Measurements from ENCODE around the gene DBF4B. TPM values are rescaled to one million over a fixed set of nuclear protein-coding genes. Genes with fewer than 3 reads are reported as not detected.

The DBF4B gene
- total RNA-seq, 2 experiments from 2014 or later: 43.8 to 53.2 TPM

DNA sequence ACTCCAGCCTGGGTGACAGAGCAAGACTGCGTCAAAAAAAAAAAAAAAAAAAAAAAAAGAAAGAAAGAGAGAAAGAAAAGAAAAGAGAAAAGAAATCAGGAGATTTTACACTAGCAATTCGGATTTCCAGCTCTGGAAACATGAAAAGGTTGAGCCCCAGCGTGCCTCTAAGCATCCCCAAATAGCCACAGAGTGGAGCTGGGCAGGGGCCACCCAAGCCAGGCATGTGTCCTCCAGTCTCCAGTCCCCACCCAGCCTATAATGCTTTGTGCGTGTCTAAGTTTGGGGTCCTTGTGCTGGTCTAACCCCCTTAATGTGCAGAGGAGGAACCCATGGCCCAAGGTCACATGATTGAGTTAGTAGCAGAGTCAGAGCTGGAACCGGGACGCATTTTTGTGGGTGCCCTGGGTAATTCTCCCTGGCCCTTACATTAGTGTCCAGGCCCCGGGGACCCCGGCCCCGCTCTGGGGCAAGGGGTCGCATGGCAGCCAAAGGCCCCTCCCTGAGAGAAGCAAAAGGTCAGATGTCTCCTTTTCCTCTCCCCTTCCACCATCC lies 70.3 kb downstream of the DBF4B start:
- Mint-ChIP-seq H3K27me3 (peaks cover 16% of the 10 kb centered on the region), H3K9me3 (ENCODE audit: low read depth) (no peaks in the 10 kb centered on the region), H3K4me3 (peak overlapping the region; percentile 64), H3K4me1 (peaks cover 14% of the 10 kb centered on the region), H3K36me3 (no peaks in the 10 kb centered on the region), H3K27ac (no peak overlapping the region)
- no peak for DNase-seq
- no peak for ATAC-seq
- CTCF ChIA-PET: interaction anchor here (0.7 to 11.3 kb wide), 31 partner anchors 9 to 572 kb away, joined by 3 to 186 read pairs (median 5); partner anchors contain the start of genes ACBD4, EFTUD2, FZD2 and HIGD1B

DNA sequence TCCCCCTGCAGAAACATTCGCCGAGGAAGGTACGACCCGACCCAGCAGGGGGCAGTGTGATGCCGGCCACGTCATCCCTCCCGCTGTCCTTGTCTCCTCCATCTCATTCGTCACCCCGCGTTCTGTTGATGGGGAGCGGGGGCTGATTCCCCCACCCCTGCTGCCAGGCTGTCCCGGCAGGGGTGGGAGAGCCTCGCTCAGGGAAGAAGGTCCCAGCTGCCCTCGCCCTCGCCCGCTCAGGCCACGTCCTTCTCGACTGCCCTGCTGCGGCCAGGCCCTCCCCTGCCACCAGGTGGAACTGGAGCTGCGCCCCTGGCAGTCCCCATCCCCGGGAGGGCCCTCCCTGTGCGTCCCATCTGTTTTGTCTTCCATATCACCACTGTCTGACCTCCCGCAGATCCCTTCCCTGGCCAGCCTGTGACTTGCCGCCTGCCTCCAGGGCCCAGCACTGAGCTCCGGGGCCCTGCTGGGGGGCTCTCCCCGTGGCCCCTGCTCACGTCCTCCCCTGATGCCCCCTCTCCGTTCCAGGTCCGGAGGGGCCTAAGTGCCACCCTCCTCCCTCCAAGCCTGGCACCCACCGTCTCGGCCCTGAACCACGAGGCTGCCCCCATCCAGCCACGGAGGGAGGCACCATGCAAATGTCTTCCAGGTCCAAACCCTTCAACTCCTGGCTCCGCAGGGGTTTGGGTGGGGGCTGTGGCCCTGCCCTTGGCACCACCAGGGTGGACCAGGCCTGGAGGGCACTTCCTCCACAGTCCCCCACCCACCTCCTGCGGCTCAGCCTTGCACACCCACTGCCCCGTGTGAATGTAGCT lies 71.0 kb downstream of the DBF4B start:
- Mint-ChIP-seq H3K9me3 (ENCODE audit: low read depth) (no peaks in the 10 kb centered on the region), H3K36me3 (no peaks in the 10 kb centered on the region), H3K4me3 (peak overlapping the region; percentile 64), H3K4me1 (peaks cover 14% of the 10 kb centered on the region), H3K27ac (no peak overlapping the region), H3K27me3 (peaks cover 16% of the 10 kb centered on the region)
- CTCF ChIA-PET: interaction anchor here (0.6 to 11.3 kb wide), 32 partner anchors 9 to 1283 kb away, joined by 3 to 186 read pairs (median 5); partner anchors contain the start of genes ACBD4, CCDC43, EFTUD2 and FZD2
- DNase-seq (peak; percentile 88), ATAC-seq (peak; percentile 26)

DNA sequence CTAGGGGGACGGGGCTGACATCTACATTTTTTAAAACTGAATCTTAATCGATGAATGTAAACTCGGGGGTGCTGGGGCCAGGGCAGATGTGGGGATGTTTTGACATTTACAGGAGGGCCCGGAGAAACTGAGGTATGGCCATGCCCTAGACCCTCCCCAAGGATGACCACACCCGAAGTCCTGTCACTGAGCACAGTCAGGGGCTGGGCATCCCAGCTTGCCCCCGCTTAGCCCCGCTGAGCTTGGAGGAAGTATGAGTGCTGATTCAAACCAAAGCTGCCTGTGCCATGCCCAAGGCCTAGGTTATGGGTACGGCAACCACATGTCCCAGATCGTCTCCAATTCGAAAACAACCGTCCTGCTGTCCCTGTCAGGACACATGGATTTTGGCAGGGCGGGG lies 71.7 kb downstream of the DBF4B start:
- Mint-ChIP-seq H3K4me1 (peaks cover 9% of the 10 kb centered on the region), H3K4me3 (no peak overlapping the region), H3K9me3 (ENCODE audit: low read depth) (no peaks in the 10 kb centered on the region), H3K27me3 (peaks cover 16% of the 10 kb centered on the region), H3K36me3 (no peaks in the 10 kb centered on the region), H3K27ac (no peak overlapping the region)
- CTCF ChIA-PET: interaction anchor here (0.6 to 11.3 kb wide), 19 partner anchors 8 to 1282 kb away, joined by 3 to 186 read pairs (median 10); partner anchors contain the start of genes ACBD4, CCDC43, EFTUD2 and HIGD1B
- ATAC-seq (no peak), DNase-seq (no peak)

DNA sequence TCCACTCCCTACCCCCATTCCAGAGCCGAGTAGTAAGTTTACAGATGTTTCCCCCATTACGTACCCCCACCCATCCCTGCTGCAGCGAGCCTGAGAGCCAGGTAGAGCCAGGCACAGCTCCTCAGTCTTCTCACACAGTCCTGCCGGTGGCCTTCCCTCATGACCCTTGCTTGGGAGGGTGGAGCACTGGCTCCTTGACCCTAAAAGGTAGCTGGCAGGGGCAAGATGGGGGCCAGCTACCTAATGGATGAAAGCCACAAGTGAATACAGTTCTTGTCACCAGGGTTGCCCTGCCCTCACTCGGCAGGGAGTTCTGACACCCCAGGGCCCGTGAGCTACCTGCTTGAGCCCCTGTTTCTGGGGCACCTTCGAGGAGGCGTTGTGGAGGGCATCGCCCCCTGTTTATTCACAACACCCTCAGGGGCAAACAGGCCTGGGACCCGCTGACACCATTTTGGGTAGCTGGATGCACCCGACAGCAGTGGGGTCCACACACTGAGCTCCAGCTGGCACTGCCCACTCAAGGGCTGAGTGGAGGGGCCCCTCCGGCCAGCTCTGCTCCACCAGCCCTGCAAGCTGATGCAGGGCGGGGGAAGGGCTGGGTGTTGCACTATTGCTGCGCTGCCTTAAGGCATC lies 72.5 kb downstream of the DBF4B start:
- CTCF ChIA-PET: interaction anchor here (0.6 to 11.3 kb wide), 9 partner anchors 17 to 354 kb away, joined by 3 to 186 read pairs (median 13); partner anchors contain the start of genes ACBD4, EFTUD2 and HIGD1B
- Mint-ChIP-seq H3K4me1 (peaks cover 8% of the 10 kb centered on the region), H3K27me3 (peaks cover 16% of the 10 kb centered on the region), H3K9me3 (ENCODE audit: low read depth) (no peaks in the 10 kb centered on the region), H3K36me3 (no peaks in the 10 kb centered on the region), H3K27ac (no peak overlapping the region), H3K4me3 (no peak overlapping the region)
- ATAC-seq: no peak
- DNase-seq: no peak

DNA sequence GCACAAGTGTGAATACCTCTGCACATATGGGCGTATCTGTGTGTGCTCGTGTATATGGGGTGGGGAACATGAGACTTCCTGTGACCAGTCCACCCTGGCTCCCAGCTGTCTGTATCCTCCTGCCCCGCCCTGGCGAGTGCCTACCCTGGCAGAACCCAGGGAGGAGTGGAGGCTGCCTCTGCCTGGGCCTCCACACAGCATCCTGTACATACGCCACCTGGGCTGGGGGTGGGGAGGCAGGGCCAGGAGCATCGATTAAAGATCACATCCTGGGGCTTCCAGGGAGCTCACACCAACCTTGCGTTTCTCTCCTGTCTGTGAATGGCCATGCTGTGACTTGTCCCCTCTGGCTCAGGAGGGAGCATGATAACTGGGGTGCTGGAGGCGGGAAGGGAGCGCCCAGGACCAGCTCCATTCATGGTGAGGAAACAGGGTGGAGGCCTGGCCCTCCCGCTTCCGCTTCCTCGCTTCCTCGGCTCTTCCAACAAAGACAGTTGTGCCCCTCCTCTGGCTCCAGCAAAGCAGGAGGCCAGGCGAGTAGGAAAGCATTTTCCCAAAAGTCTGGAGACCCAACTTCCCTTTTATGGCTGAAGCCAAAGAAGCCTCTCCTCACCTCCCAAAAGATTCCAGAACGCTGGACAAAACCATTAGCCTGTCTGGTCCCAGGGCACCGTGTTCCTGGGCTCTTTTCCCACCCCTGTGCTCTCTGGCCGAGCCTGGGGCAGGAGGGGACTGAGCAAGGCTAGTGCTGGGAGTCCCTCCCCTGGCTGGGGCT lies 73.3 kb downstream of the DBF4B start:
- no peak for DNase-seq
- Mint-ChIP-seq H3K4me3 (no peak overlapping the region), H3K27me3 (peaks cover 18% of the 10 kb centered on the region), H3K36me3 (no peaks in the 10 kb centered on the region), H3K4me1 (peaks cover 6% of the 10 kb centered on the region), H3K27ac (no peak overlapping the region), H3K9me3 (ENCODE audit: low read depth) (no peaks in the 10 kb centered on the region)
- no peak for ATAC-seq
- CTCF ChIA-PET: interaction anchor here (7.4 to 11.3 kb wide), 2 partner anchors 82 to 239 kb away, joined by 53 to 186 read pairs; no protein-coding TSS in a partner anchor

DNA sequence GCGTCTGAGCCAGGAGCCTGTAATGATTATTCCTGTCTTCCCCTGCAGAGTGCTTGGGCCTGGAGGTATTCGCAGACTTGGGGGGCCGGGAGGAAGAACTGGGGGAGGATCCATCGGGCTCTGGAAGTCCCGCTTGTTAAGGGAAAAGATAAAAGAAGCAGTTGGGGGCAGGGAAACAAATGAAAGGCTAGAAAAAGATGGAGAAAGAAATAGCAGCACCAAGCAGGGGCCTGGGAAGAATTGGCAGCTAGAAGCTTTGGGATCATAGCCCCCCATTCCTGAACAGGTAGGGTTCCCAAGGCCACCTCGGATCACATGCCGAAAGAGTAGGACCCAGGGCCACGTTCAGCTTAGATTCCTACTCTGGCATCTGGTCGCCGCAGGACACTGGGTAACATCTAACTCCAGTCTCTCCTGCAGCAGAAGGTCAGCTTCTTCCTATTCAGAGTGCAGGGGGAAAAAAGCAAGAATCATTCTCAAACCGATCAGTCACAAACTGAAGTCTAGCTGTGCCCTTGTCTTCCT lies 73.9 kb downstream of the DBF4B start:
- no peak overlapping the region for H3K27ac Mint-ChIP-seq
- no peaks in the 10 kb centered on the region for H3K9me3 Mint-ChIP-seq (ENCODE audit: low read depth)
- ATAC-seq (no peak), DNase-seq (no peak)
- H3K27me3 Mint-ChIP-seq: peaks cover 13% of the 10 kb centered on the region
- no peak overlapping the region for H3K4me3 Mint-ChIP-seq
- H3K4me1 Mint-ChIP-seq: peaks cover 6% of the 10 kb centered on the region
- no peaks in the 10 kb centered on the region for H3K36me3 Mint-ChIP-seq
- CTCF ChIA-PET: no interaction called here

DNA sequence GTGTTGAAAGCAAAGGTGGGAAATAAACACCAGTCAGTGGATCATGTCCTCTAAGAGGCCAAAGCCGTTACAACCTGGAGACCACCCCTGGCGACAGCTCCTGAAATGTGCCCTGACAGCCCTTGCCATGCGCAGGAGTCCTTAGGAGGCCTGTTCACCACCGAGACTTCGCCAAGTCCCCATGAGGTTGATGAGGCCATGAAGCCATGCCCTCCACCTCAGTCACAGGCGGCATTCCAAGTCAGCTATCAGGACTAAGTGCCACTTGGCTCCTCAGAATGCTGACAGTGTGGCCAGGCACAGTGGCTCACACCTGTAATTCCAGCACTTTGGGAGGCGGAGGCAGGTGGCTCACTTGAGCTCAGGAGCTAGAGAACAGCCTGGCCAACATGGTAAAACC lies 77.5 kb downstream of the DBF4B start:
- H3K27me3 Mint-ChIP-seq: peaks cover 9% of the 10 kb centered on the region
- H3K4me1 Mint-ChIP-seq: no peaks in the 10 kb centered on the region
- H3K27ac Mint-ChIP-seq: no peak overlapping the region
- DNase-seq: no peak
- CTCF ChIA-PET: interaction anchor here (0.8 to 1.1 kb wide), 2 partner anchors 10 to 40 kb away, joined by 3 read pairs; no protein-coding TSS in a partner anchor
- H3K4me3 Mint-ChIP-seq: no peak overlapping the region
- ATAC-seq: no peak
- H3K9me3 Mint-ChIP-seq (ENCODE audit: low read depth): no peaks in the 10 kb centered on the region
- H3K36me3 Mint-ChIP-seq: no peaks in the 10 kb centered on the region

DNA sequence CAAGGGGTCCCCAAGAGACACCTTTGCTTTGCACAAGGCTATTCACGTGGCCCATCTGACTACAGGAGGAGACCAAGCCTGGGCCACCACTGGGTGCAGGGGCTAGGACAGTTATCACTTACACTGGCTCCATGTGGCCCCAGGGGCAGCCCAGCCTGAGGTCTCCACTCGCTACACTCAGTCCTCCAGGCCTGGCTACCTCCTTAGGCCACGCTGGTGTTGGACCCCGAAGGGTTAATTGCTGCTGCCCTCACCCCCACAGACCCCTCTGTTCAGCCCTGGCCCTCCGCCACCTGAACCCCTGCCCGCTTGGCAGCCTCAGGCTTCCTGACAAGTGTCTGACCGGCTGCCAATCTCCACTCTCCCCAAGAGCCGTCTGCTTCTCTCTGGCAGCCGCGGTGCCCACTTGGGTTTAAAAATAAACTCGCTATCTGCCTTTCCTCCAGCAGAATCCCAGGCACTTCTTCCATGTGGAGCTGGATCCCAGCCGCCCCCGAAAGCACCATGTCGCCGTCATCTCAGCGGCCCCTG lies 78.2 kb downstream of the DBF4B start:
- Mint-ChIP-seq H3K36me3 (no peaks in the 10 kb centered on the region), H3K27ac (no peak overlapping the region), H3K4me1 (no peaks in the 10 kb centered on the region), H3K9me3 (ENCODE audit: low read depth) (no peaks in the 10 kb centered on the region), H3K4me3 (no peak overlapping the region), H3K27me3 (peaks cover 9% of the 10 kb centered on the region)
- CTCF ChIA-PET: interaction anchor here (1.1 to 2.4 kb wide), 2 partner anchors 8 to 11 kb away, joined by 3 to 10 read pairs; no protein-coding TSS in a partner anchor
- ATAC-seq (no peak), DNase-seq (no peak)

DNA sequence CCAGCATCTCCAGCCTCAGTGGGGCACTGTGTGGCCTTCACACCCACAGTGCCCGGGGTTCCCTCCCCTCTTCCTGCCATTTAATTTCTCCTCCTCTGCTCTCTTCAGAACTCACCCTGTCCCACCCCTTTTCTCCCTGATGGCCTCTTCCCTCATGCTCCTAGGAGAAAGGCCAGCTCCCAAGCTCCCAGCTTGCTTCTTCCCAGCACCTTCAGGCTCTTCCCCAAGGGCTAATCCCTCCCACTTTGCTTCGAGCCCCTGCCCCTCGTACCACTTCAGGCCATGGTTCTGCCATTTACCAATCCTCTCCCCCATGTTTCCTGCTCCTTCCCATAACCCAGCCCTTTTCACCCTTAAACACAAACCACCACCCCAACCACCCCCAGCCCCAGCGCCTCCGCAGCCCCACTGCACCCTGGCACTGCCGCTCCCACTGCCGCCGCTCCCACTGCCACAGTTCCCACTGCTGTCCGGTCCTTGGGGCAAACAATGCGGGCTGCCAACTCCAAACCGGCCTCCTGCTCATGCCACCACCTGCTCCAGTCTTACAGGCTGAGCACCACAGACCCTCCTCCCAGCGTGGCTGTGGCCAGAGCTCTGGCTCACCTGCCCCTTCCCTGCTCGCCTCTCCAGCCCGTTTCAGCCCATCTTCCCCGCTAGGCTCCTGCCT lies 78.9 kb downstream of the DBF4B start:
- no peak for ATAC-seq
- Mint-ChIP-seq H3K27me3 (peaks cover 9% of the 10 kb centered on the region), H3K36me3 (no peaks in the 10 kb centered on the region), H3K27ac (no peak overlapping the region), H3K4me3 (no peak overlapping the region), H3K9me3 (ENCODE audit: low read depth) (no peaks in the 10 kb centered on the region), H3K4me1 (no peaks in the 10 kb centered on the region)
- CTCF ChIA-PET: interaction anchor here (2.4 kb wide), 1 partner anchor 8 kb away, joined by 10 read pairs; no protein-coding TSS in a partner anchor
- DNase-seq: no peak

DNA sequence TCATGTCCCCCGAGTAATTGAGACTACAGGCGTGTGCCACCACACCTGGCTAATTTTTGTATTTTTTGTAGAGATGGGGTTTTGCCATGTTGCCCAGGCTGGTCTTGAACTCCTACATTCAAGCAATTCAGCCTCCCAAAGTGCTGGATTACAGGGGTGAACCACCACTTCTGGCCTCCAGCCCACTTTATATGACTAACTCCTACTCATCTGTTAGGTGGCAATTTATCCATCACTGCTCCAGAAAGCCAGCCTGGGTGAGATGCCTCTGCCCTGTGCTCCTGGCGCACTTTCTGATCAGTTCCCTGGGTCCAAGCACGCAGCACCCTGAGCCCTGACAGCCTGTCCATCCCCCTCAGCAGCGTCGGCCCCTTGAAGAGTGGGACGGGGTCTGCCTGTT lies 79.7 kb downstream of the DBF4B start:
- Mint-ChIP-seq H3K27ac (no peak overlapping the region), H3K27me3 (peaks cover 6% of the 10 kb centered on the region), H3K36me3 (no peaks in the 10 kb centered on the region), H3K9me3 (ENCODE audit: low read depth) (no peaks in the 10 kb centered on the region), H3K4me1 (no peaks in the 10 kb centered on the region), H3K4me3 (no peak overlapping the region)
- DNase-seq (no peak), ATAC-seq (no peak)
- CTCF ChIA-PET: interaction anchor here (2.4 kb wide), 1 partner anchor 9 kb away, joined by 10 read pairs; no protein-coding TSS in a partner anchor

DNA sequence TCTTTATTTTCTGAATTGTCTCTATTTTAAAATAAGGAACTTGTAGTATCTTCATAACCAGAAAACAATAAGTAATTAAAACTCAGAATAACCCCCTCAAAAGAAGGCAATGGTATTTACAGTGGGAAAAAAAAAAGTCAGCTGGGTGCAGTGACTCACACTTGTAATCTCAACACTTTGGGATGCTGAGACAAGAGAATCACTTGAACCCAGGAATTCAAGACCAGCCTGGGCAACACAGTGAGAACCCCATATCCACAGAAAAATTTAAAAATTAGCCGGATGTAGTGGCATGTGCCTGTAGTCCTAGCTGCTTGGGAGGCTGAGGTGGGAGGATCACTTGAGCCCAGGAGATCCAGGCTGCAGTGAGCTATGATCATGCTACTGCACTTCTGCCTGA lies 83.8 kb downstream of the DBF4B start:
- H3K4me1 Mint-ChIP-seq: no peaks in the 10 kb centered on the region
- H3K27ac Mint-ChIP-seq: no peak overlapping the region
- peaks cover 2% of the 10 kb centered on the region for H3K27me3 Mint-ChIP-seq
- DNase-seq: no peak
- no peaks in the 10 kb centered on the region for H3K36me3 Mint-ChIP-seq
- no peak overlapping the region for H3K4me3 Mint-ChIP-seq
- no peaks in the 10 kb centered on the region for H3K9me3 Mint-ChIP-seq (ENCODE audit: low read depth)
- ATAC-seq: no peak
- CTCF ChIA-PET: no interaction called here
